HG03571 (cell line): ENCODE results near the gene APOM.
A peak's percentile ranks its signal among the peaks of the same experiment; 100 is the strongest.

Experiments used
- ATAC-seq: cut with Tn5 transposase; IDR thresholded peaks from one replicate; pipeline ENCODE4 v1.9.1; 2021; ENCODE audit not compliant: unreplicated experiment

APOM gene

DNA sequence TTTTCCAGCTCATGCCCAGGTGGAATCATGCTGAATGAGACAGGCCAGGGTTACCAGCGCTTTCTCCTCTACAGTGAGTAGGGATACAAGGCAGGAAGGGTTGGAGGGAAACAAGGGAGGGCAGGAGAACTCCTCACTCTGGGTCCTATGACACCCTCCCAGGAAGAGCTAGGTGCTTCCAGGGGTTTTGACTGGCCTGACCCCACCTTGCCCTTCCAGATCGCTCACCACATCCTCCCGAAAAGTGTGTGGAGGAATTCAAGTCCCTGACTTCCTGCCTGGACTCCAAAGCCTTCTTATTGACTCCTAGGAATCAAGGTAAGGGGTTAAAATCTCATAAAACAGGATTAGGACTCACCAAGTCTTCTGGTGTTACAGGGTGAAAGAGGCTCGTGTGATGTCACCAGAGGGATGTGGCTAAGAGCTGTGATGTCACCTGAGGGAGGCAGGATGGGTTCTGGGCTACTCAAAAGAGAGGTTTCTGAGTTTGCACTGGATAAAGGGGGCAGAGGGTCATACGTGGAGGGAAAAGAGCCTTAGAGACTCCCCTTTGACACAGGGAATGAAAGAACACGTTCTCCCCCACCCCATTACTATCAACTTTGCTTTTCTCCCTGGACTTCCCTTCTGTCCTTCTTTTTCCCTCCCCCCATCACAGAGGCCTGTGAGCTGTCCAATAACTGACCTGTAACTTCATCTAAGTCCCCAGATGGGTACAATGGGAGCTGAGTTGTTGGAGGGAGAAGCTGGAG, 1.9 kb downstream of the APOM start:
- no peak for ATAC-seq

DNA sequence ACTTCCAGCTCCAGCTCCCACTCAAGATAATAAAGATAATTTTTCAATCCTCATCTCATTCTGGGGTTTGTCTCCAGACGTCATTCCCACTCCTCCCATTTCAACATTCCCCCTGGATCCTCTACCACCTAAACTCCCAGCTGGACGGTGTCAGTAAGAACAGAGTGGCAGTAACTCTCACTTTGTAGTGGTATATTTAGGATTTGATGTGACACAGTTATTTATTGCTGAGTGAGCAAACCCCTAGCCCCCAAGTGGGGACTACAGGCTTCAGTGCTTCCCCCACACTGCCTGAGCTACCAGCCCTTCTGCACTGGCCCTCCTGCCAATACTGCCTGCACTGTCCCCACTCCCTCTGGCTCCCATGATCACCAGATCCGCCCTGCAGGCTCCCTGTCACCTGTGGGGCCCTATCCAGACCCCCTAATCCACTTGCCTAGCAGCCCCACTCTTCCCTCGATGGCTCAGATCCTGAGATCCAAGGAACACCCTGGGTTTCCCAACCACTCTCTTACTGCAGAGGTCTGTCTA, 2.5 kb downstream of the APOM start:
- ATAC-seq = no peak

DNA sequence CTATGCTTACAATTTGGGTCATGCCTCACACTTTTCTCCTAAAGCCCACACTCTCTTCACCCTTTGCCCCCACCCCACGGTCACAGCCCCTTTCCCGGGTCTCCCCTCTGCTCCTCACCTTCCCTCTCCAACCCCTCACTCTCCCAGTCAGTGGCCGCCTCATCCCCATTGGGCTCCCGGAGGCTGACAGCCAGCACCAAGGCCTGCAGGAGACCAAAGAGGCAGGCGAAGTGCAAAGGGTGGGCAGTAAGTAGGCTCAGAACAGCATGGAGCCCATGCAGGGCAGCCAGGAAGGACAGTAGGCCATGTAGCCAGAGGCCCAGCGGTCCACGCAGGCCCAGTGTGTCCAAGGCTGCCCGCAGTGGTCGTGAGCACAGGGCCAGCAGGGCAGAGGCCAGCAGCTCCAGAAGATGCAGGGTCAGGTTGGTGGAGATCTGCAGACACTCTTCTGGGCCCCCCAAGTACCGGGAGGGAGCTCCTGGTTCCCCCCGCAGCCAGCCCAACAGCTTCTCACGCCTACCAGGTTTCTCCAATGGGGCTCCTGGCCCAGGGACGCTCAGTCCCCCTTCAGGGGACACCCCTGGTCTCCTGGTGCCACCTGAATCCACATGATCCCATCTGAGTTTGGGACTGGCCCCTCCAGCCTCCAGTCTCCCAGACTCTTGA, 3.4 kb downstream of the APOM start:
- no peak for ATAC-seq

DNA sequence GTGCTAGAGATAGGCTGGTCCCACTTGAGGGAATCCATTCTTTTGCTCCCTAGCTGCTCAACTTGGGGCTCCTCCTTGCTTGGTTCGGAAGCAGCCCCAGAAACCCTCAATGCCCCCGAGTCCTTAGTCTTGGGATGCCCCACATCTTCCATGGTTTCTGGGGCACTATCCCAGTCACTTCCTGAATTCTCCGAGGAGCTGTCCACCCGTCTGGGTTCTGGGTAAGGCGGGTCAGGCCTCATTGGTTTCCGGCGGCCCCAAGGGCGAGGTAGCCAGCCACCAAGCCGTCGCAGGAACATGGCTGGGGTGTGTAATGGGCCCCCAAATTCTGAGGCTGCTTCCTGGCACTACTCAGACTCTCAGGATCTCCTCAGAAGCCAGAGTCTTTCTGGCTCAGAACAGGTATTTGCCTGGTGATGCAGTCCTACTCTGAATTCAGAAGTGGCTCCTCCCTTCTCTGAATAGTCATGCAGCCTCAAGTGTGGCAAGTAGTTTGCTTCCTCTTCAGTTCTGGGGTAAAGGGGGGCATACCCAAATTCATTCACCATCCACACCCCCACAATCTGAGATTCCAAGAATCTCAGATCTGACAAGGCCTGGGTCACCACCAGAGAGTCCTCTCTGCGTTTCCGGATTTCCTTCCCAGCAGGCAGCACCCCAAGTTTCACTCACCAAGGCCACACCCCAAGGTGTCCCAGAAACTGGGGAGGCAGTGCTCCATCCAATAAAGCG, 4.1 kb downstream of the APOM start:
- ATAC-seq = no peak

DNA sequence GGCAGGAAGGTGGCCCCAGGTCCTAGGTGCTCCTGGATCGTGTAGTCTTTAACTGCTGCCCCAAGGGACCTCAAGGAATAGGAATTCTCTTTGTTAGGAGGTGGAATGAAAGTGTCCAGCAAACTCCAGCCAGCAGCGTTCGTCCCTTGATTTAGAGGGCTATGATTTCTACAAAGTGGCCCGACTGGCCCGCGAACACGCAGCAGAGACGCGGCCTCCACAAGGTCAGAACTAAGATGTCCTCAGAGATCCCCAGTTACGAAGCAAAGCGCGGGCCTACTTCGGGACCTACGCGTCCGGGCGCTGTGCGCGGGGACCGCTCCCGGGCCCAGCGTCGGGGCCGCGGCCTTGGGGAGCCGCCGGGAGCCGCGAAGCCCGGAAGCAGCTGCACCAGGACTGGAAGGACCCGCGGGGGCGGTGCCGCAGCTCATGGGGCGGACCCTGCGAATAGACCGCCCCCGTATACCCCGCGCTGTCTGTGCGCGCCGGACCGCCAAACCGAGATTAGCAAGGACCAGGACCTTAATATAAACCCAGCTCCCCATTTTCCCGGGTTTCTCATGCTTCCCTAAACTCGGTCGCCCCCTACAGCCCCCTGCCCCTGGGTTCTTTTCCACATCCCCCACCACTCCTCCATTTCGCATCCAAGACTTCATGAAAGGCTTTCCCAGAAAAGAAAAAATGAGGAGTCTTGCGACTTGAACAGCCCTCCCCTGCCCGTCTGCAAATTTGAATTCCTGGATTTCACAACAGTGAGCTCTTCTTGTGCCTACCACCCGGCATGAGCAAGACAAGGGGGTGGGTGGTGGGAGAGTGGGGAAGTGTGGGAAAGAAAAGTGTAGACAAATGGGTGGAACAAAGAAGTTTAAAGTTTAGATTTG, 4.9 kb downstream of the APOM start, which contains the start of gene C6orf47:
TSS of gene C6orf47 (minus strand) at position 398 of the 881 bp plus-strand sequence. CDS start 831 bp downstream, outside the sequence.
- ATAC-seq = no peak

DNA sequence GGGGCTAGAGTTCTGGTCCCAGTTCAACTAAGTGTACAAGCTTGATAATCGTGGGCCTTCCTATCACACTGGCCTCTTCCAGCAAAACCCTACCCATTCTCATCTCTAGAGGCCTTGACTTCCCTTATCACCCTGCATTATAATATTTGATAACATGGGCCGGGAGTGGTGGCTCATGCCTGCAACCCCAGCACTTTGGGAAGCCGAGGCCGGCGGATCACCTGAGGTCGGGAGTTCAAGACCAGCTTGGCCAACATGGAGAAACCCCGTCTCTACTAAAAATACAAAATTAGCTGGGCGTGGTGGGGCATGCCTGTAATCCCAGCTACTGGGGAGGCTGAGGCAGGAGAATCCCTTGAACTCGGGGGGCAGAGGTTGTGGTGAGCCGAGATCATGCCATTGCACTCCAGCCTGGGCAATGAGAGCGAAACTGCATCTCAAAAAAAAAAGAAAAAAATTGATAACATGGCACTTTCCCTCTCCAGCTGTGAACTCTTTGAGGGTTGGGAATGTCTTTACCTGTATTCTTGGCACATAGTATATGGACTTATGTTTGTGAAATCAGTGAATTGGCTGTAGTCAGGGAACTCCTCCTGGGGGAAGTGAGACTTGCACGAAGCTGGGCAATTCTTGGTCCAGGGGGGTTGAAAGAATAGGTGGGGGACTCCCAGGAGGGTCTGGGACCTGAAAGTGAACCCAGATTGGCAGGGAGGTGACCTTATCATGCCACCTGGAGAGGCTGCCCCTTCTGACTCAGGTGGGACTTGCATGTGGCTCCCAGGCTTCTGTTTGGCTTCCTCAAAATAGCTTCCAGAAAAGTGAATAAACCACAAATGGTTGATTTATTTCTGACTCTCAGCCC, 5.8 kb downstream of the APOM start:
- ATAC-seq = no peak

DNA sequence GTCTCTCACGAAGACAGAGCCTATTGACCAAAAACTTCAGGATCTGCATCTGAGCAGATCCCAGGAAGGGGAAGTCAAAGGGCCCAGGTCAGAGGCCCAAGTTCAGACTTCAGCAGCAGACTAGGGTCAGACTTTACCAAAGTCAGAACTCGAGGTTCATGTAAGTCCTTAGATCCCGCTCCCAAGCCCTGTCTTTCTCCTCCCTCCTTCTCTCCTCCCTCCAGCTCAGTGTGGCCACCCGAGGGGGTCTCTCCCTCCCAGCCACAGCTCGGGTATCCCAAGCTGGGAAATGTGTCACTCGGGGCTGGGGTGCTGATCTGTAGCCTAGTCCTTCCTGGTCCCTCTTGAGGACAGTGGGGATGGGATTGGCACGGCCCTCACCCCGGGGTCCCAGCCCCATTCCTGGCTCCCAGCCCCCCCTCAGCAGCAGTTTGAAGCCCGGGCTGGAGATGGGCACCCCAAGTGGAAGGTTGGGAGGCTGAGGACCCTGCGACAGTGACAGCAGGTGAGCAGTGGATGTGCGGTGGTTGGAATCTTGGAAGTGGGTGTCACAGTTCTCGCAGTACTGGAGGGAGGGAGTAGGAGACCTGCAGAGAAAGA, 6.5 kb downstream of the APOM start:
- no peak for ATAC-seq

DNA sequence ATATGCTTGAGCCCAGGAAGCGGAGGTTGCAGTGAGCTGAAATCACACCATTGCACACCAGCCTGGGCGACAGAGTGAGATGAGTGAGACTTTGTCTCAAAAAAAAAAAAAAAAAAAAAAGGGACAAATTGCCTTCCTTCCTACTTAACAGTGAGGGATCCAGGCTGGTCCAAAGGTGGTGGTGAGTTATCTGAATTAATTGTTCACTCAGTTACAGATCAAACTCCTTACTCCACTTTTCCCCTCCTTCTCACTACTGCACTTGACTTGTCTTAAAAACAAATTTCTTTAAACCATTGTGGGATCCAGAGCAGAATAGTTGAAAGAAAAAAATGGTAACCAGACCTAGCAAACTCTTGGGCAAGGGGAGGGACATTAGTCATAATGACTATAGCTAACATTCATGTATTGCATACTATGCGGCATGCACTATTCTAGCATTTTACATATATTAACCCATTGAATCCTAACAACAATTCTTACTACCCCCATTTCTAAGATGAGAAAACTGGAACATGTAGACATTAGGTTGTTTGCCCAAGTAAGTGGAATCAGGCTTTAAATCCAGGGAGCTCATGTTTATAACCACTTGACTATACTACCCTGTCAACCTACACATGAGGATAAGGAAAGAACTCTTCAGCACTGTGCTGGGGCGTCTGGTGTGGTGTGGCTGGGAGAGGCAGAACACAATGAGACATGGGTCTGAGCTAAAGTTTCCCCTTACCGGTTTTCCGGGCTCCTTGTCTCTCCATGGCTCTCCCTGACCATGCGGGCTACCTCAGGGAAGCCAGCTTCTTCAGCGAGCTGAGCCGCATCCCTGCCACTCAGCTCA, 7.6 kb downstream of the APOM start:
- ATAC-seq = no peak

DNA sequence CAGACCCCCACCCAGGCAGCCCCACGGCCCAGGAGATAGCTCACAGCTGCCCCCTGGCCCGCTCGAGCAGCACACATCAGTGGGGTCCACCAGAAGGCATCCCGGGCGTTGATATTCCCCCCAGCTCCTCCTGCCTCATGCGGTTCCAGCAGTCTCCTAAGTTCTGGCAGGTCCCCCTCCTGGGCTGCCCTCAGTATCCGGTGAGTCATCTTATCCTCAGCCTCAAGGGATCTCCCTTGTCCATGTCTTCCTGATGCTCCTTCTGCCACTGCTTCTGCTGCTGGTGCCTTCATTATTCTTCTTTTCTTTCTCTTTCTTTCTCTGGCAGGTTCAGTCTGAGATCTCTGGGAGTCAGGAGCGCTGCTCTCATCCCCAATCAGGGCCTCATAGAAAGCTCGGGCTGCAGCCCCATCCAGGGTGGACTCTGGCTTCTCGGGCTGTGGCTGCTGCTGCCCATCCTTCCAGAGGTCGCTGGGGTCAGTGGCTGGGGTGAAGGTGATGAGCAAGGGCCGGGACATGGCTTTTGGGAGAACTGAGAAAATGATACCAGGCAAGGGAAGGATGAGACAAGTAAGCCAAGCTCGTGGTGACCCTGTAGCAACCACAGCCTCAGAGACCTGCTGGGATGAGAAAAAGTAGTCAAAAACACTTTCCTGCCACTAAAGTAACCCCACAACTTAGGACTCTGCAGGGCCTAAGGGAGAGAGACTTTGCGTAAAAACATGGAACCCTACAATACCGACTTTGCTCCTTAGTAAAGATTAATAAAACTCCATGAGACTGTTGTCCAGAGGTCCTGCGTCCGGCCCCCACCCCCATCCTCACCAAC, 8.5 kb downstream of the APOM start:
- ATAC-seq = no peak

DNA sequence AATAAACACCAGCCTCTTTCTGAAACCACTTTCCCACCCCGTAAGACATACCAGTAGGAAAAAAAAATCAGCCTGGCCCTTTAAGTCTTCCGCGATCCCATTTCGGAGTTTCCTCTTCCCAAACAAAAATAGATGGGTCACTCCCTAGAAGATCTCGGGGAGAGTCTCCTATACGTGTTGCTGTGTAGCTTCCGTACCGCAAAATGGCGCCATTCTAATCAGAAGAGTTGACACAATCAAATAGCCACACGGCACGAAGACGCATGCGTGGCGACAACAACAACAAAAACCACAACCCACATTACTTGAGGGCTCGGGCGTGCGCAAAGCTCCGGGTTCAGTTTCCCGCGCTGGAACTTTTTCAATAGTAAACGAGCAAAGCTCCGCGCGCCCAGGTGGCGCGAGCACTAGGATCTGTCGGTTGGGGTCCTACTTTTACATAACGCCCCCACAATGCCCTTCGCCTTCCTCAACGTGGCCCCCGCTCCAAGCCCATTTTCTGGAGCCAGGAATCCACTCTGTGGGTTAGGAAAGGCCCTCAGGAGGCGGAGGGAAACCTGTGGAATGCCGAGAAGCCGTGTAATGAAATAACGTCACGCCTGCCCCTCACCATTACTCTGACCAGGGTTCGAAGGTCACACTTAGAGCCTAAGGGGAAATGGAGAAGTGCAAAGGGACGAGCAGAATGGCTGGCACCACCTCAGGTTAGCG, 9.3 kb downstream of the APOM start, which contains the start of gene GPANK1:
TSS of gene GPANK1 (minus strand) at position 208 of the 711 bp plus-strand sequence. CDS start 519 bp downstream, outside the sequence.
- ATAC-seq = no peak

DNA sequence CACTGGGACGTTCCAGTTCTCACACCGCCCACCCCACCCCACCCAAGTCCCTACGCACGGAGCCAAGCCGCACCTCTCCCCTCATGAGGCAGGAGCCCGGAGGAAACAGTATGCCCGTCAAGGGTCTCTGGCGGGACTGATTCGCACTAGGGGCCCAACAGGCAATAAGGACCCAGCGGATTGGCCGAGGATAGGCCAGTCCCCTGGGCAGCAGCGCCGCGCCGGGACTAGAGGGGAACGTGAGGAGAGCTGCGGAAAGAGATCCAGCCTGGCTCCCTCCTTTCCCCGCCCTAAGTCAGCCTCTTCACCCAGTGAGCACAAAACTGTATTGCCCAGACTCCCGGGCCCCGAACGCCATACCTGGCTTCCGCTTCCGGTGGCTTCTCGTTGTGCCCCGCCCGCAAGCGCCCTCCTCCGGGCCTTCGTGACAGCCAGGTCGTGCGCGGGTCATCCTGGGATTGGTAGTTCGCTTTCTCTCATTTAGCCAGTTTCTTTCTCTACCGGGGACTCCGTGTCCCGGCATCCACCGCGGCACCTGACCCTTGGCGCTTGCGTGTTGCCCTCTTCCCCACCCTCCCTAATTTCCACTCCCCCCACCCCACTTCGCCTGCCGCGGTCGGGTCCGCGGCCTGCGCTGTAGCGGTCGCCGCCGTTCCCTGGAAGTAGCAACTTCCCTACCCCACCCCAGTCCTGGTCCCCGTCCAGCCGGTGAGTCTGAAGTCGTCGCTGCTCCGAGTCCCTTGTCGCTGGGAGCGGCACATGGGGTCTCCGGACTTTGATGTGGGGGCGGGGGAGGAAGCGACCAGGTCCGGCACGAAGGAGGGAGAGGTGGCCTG, 10.0 kb downstream of the APOM start, which contains the start of gene CSNK2B:
TSS of gene CSNK2B (plus strand) at position 580 of the 836 bp plus-strand sequence. CDS start 752 bp downstream, outside the sequence.
- ATAC-seq = peak; percentile 68

DNA sequence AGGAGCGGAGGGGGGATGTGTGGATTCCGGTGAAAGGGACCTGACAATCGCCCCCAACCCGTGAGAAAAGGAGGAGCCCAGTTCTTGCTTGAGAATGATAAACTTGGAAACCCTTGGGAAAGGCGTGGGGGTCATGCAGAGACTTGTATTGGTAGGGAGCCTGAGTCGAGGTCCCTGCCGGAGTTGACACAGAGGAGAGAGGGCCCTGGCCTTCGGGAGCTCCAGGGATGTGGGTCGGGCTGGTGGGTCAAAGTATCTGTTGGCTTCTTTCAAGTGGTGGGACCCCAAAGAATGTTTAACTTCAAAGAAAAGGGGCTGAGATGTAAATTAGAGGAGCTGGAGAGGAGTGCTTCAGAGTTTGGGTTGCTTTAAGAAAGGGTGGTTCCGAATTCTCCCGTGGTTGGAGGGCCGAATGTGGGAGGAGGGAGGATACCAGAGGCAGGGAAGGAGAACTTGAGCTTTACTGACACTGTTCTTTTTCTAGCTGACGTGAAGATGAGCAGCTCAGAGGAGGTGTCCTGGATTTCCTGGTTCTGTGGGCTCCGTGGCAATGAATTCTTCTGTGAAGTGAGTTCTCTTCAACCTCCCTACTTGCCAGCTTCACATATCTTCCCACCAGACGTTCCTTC, 10.8 kb downstream of the APOM start:
- ATAC-seq = no peak

DNA sequence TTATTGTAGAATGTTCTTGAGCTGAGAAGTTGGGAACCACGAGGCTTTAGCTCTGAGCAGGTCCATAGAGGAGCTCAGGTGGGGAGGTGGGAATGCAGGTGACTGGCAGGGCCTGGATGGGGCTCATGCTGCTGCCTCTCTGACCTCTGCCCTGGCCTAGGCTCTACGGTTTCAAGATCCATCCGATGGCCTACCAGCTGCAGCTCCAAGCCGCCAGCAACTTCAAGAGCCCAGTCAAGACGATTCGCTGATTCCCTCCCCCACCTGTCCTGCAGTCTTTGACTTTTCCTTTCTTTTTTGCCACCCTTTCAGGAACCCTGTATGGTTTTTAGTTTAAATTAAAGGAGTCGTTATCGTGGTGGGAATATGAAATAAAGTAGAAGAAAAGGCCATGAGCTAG, 14.0 kb downstream of the APOM start, which contains the start of gene LY6G5B:
TSS of gene LY6G5B (plus strand) at position 301 of the 400 bp plus-strand sequence. CDS start 975 bp downstream, outside the sequence.
- no peak for ATAC-seq

DNA sequence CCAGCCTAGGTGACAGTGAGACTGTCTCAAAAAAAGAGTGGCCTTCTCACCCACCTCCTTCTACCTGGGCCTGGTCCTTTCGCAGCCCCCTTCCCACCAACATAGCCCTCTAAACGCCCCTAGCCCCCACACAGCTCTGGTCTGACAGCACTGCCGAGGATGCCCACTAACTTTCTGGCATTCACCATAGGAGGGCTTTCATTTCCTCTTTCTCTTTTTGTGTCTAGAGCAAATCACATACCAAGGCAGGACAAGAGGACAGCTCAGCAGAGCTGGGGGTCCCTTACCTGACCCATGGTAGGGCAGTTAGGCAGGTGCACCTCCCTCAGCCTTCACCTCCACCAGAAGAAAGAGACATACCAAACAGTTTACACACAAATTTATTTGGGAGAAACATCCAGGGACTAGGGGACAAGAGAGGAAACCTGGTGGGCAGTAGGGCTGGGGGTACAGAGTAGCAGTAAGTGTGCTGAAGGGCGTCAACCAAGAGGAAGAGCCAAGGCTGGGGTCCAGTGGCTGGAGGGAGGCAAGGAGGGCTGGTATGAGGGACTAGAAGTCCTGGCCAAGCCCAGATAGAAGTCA, 20.7 kb downstream of the APOM start:
- ATAC-seq = no peak

DNA sequence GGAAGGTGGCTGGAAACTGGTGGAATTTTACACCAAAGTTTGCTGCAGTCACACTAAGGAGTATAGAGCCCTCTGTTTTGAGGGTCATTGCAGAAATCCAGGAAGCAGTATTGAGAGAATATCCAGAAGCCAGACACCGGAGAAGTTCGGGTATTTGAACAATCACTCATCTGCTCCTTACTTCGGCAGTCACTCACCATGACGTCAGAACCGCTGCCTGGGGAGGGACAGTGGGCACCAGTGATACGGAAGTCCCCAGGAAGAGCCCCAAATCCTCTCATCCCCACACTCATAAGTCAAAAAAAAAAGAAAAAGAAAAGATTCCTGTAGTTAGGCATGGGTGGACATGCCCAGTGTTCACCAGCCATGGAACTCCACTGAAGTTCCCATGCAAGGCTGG, 21.2 kb downstream of the APOM start:
- no peak for ATAC-seq
